Neural progenitor cell (in vitro differentiated cells): ENCODE data around the gene SGO2. TPM values are rescaled to one million over a fixed set of nuclear protein-coding genes. Genes with fewer than 3 reads are reported as not detected.

Experiments
- DNase-seq: peaks from one replicate; pipeline ENCODE4 v3.0.0-alpha.2; 2016; ENCODE audit warnings: low spot score
- H2AFZ ChIP-seq: fragments of 200-600 bp; sonication (generic); replicated peaks from 2 replicates; pipeline ENCODE4 v1.6.1; 2016; ENCODE audit warnings: antibody characterized with exemption
- H3F3A ChIP-seq: fragments of 200-600 bp; sonication (generic); 2 replicates; pipeline ENCODE4 v1.6.1; 2016; ENCODE audit warnings: antibody characterized with exemption, low read depth
- H3K27ac ChIP-seq: fragments of 200-600 bp; sonication (generic); 2 replicates; pipeline ENCODE4 v1.5.1; 2016; ENCODE audit warnings: mild to moderate bottlenecking
- H3K27me3 ChIP-seq: fragments of 200-600 bp; sonication (generic); 2 replicates; pipeline ENCODE4 v1.6.1; 2016; ENCODE audit warnings: mild to moderate bottlenecking, moderate library complexity
- H3K36me3 ChIP-seq: fragments of 200-600 bp; sonication (generic); 2 replicates; pipeline ENCODE4 v1.5.1; 2016
- H3K4me1 ChIP-seq: fragments of 200-600 bp; sonication (generic); 2 replicates; pipeline ENCODE4 v1.6.1; 2016; ENCODE audit warnings: mixed run types
- H3K4me2 ChIP-seq: fragments of 200-600 bp; sonication (generic); 2 replicates; pipeline ENCODE4 v1.6.1; 2016
- H3K4me3 ChIP-seq: fragments of 200-600 bp; sonication (generic); 2 replicates; pipeline ENCODE4 v1.5.1; 2016
- H3K79me2 ChIP-seq: fragments of 200-600 bp; sonication (generic); 2 replicates; pipeline ENCODE4 v1.6.1; 2016; ENCODE audit warnings: low read depth
- H3K9ac ChIP-seq: fragments of 200-600 bp; sonication (generic); 2 replicates; pipeline ENCODE4 v1.6.1; 2016
- H3K9me3 ChIP-seq: fragments of 200-600 bp; sonication (generic); 2 replicates; pipeline ENCODE4 v1.5.1; 2016; ENCODE audit warnings: low read depth
- H4K20me1 ChIP-seq: fragments of 200-600 bp; sonication (generic); 2 replicates; pipeline ENCODE4 v1.6.1; 2016; ENCODE audit warnings: low read depth
- H3K27ac Mint-ChIP-seq: 3 replicates; pipeline ENCODE4 v1.8.0; 2021; ENCODE audit warnings: mixed read lengths
- H3K27me3 Mint-ChIP-seq: 2 replicates; pipeline ENCODE4 v1.8.0; 2022; ENCODE audit warnings: low read depth, mild to moderate bottlenecking, inconsistent platforms, moderate library complexity, mixed read lengths; ENCODE audit not compliant: insufficient read depth
- H3K36me3 Mint-ChIP-seq: 3 replicates; pipeline ENCODE4 v1.8.0; 2021; ENCODE audit warnings: mixed read lengths
- H3K4me1 Mint-ChIP-seq: 3 replicates; pipeline ENCODE4 v1.8.0; 2021; ENCODE audit warnings: mixed read lengths
- H3K4me3 Mint-ChIP-seq: 3 replicates; pipeline ENCODE4 v1.8.0; 2021; ENCODE audit warnings: mild to moderate bottlenecking, moderate library complexity, mixed read lengths
- H3K9me3 Mint-ChIP-seq: 3 replicates; pipeline ENCODE4 v1.8.0; 2020; ENCODE audit warnings: mixed read lengths
- EZH2 ChIP-seq: fragments of 200-600 bp; sonication (generic); IDR thresholded peaks from 2 replicates; pipeline ENCODE4 v1.6.1; 2017; ENCODE audit warnings: antibody characterized with exemption, mild to moderate bottlenecking, moderate library complexity
- EZH2phosphoT487 ChIP-seq: fragments of 200-600 bp; sonication (generic); IDR thresholded peaks from 2 replicates; pipeline ENCODE4 v1.6.1; 2017; ENCODE audit warnings: antibody characterized with exemption
- total RNA-seq: library from RNA; depleted of rRNA; stranded (reverse); fragments of >200 nt; gene quantifications from 2 replicates; pipeline ENCODE4 v1.2.3, GENCODE V29; 2015; ENCODE audit warnings: low replicate concordance
- TF ChIP-seq, protein P1 (sequence below): fragments of 200-600 bp; sonication (generic); IDR thresholded peaks from 2 replicates; pipeline ENCODE4 v1.5.1; 2017; ENCODE audit warnings: antibody characterized with exemption, mild to moderate bottlenecking

SGO2 gene
- total RNA-seq, 1 donor from 2014 or later = 83.8 TPM

DNA sequence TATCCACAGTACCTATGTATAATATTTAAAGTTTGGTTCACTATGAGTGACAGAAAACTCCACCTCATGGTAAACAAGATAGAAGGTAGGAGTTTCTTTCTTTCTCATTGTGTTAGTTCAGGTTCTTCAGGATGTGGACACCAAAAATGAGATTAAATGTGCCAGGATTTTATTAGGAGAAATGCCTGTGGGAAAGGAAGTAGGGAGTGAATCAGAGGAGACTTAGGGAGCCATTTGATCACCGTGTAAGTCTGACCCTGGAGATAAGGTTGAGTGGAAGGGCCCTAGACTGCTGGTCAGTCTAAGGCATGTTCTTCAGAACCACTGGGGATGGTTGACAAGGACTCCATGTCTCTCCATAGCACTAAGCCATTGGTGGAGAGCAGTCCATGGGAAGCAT lies 67.9 kb downstream of the SGO2 start:
- peaks cover 4% of the 10 kb centered on the region for H3K27me3 Mint-ChIP-seq
- no peak overlapping the region for H3K4me2 ChIP-seq
- no peaks in the 10 kb centered on the region for H3F3A ChIP-seq
- H3K9ac ChIP-seq = no peak overlapping the region
- no peak for DNase-seq
- H3K9me3 Mint-ChIP-seq = no peaks in the 10 kb centered on the region
- H3K4me3 ChIP-seq = no peak overlapping the region
- TF ChIP-seq, protein P1, sequence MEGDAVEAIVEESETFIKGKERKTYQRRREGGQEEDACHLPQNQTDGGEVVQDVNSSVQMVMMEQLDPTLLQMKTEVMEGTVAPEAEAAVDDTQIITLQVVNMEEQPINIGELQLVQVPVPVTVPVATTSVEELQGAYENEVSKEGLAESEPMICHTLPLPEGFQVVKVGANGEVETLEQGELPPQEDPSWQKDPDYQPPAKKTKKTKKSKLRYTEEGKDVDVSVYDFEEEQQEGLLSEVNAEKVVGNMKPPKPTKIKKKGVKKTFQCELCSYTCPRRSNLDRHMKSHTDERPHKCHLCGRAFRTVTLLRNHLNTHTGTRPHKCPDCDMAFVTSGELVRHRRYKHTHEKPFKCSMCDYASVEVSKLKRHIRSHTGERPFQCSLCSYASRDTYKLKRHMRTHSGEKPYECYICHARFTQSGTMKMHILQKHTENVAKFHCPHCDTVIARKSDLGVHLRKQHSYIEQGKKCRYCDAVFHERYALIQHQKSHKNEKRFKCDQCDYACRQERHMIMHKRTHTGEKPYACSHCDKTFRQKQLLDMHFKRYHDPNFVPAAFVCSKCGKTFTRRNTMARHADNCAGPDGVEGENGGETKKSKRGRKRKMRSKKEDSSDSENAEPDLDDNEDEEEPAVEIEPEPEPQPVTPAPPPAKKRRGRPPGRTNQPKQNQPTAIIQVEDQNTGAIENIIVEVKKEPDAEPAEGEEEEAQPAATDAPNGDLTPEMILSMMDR = no peak
- TF ChIP-seq EZH2phosphoT487 (no peak), EZH2 (no peak)
- no peaks in the 10 kb centered on the region for H3K79me2 ChIP-seq
- H3K4me1 Mint-ChIP-seq = no peaks in the 10 kb centered on the region
- no peaks in the 10 kb centered on the region for H4K20me1 ChIP-seq
- no peak overlapping the region for H3K4me3 Mint-ChIP-seq
- H3K27ac Mint-ChIP-seq = no peak overlapping the region
- H3K4me1 ChIP-seq = no peaks in the 10 kb centered on the region
- H3K27me3 ChIP-seq = no peaks in the 10 kb centered on the region
- no peak overlapping the region for H3K27ac ChIP-seq
- H3K9me3 ChIP-seq = no peaks in the 10 kb centered on the region
- no peak overlapping the region for H2AFZ ChIP-seq
- H3K36me3 Mint-ChIP-seq = no peaks in the 10 kb centered on the region
- no peaks in the 10 kb centered on the region for H3K36me3 ChIP-seq

GRCh38 chr2:200595913-200596312 lies 69.9 kb downstream of the SGO2 start:
- Histone ChIP-seq H3K27ac (no peak overlapping the region), H3K4me1 (no peaks in the 10 kb centered on the region), H4K20me1 (no peaks in the 10 kb centered on the region), H3K9me3 (no peaks in the 10 kb centered on the region), H3K4me2 (no peak overlapping the region), H2AFZ (no peak overlapping the region), H3K36me3 (no peaks in the 10 kb centered on the region), H3K9ac (no peak overlapping the region), H3K79me2 (no peaks in the 10 kb centered on the region), H3F3A (no peaks in the 10 kb centered on the region), H3K4me3 (no peak overlapping the region), H3K27me3 (no peaks in the 10 kb centered on the region)
- TF ChIP-seq EZH2phosphoT487 = no peak
- TF ChIP-seq, protein P1 = no peak
- TF ChIP-seq EZH2 = no peak
- Mint-ChIP-seq H3K27me3 (peaks cover 4% of the 10 kb centered on the region), H3K4me1 (peaks cover 2% of the 10 kb centered on the region), H3K36me3 (no peaks in the 10 kb centered on the region), H3K9me3 (no peaks in the 10 kb centered on the region), H3K27ac (no peak overlapping the region), H3K4me3 (no peak overlapping the region)
- DNase-seq = no peak

- Histone ChIP-seq H3K4me3 (no peak overlapping the region), H3K4me1 (no peaks in the 10 kb centered on the region), H3K9me3 (no peaks in the 10 kb centered on the region), H4K20me1 (no peaks in the 10 kb centered on the region), H3F3A (no peaks in the 10 kb centered on the region), H3K27ac (no peak overlapping the region), H3K4me2 (no peak overlapping the region), H2AFZ (no peak overlapping the region), H3K36me3 (no peaks in the 10 kb centered on the region), H3K79me2 (no peaks in the 10 kb centered on the region), H3K27me3 (no peaks in the 10 kb centered on the region), H3K9ac (no peak overlapping the region)
- no peak overlapping the region for H3K4me3 Mint-ChIP-seq
- H3K9me3 Mint-ChIP-seq = no peaks in the 10 kb centered on the region
- H3K36me3 Mint-ChIP-seq = no peaks in the 10 kb centered on the region
- DNase-seq = no peak
- TF ChIP-seq, protein P1 = no peak
- TF ChIP-seq EZH2phosphoT487 (no peak), EZH2 (no peak)
- H3K4me1 Mint-ChIP-seq = peaks cover 2% of the 10 kb centered on the region
- H3K27ac Mint-ChIP-seq = no peak overlapping the region
- H3K27me3 Mint-ChIP-seq = peaks cover 4% of the 10 kb centered on the region
Observed at GRCh38 chr2:200596774-200597570, 71.0 kb downstream of the SGO2 start.
